ENCODE data around the gene GATD1. TPM values are rescaled to one million over a fixed set of nuclear protein-coding genes. Genes with fewer than 3 reads are reported as not detected.
A peak's percentile ranks its signal among the peaks of the same experiment; 100 is the strongest.

The GATD1 gene
- total and polyA plus RNA-seq, 5 donors from 2014 or later = 3.6 to 42.1 (median 5.1) TPM

GRCh38 chr11:791658-792534 lies 14.6 kb upstream of the GATD1 start:
- H3K27me3 Mint-ChIP-seq = no peaks in the 10 kb centered on the region
- no peak overlapping the region for H3K27ac ChIP-seq (ENCODE audit: insufficient read depth, low read length, poor library complexity, severe bottlenecking)
- DNase-seq (no peak), ATAC-seq (ENCODE audit: low read depth in 2 of 2) (no peak)
- H3K27ac Mint-ChIP-seq = no peak overlapping the region
- H3K36me3 Mint-ChIP-seq = no peaks in the 10 kb centered on the region
- peaks cover 0 to 25% (median 0%) of the 10 kb centered on the region in 4 donors for H3K4me1 Mint-ChIP-seq
- H3K4me1 ChIP-seq (ENCODE audit: control insufficient read depth, insufficient read depth, low read length, poor library complexity, severe bottlenecking) = peaks cover 38% of the 10 kb centered on the region
- H3K9me3 ChIP-seq (ENCODE audit: control insufficient read depth in 2 of 2, low read length in 2 of 2) = no peaks in the 10 kb centered on the region
- no peak overlapping the region for H3K4me3 Mint-ChIP-seq
- no peaks in the 10 kb centered on the region for H3K9me3 Mint-ChIP-seq
- H3K27me3 ChIP-seq (ENCODE audit: control insufficient read depth, insufficient read depth, low read length) = no peaks in the 10 kb centered on the region
- H3K4me3 ChIP-seq (ENCODE audit: low read depth, low read length) = no peak overlapping the region
- H3K36me3 ChIP-seq (ENCODE audit: control insufficient read depth, insufficient read depth, low read length) = peaks cover 8% of the 10 kb centered on the region

GRCh38 chr11:790721-791564 lies 13.7 kb upstream of the GATD1 start:
- no peaks in the 10 kb centered on the region for H3K9me3 ChIP-seq (ENCODE audit: control insufficient read depth in 2 of 2, low read length in 2 of 2)
- H3K4me1 ChIP-seq (ENCODE audit: control insufficient read depth, insufficient read depth, low read length, poor library complexity, severe bottlenecking) = peaks cover 30% of the 10 kb centered on the region
- no peak overlapping the region for H3K4me3 Mint-ChIP-seq
- peaks cover 8% of the 10 kb centered on the region for H3K36me3 ChIP-seq (ENCODE audit: control insufficient read depth, insufficient read depth, low read length)
- DNase-seq (no peak), ATAC-seq (ENCODE audit: low read depth in 2 of 2) (no peak)
- H3K4me1 Mint-ChIP-seq = peaks cover 0 to 19% (median 2%) of the 10 kb centered on the region in 4 donors
- no peaks in the 10 kb centered on the region for H3K36me3 Mint-ChIP-seq
- no peaks in the 10 kb centered on the region for H3K27me3 Mint-ChIP-seq
- H3K27ac ChIP-seq (ENCODE audit: insufficient read depth, low read length, poor library complexity, severe bottlenecking) = no peak overlapping the region
- H3K9me3 Mint-ChIP-seq = no peaks in the 10 kb centered on the region
- H3K27me3 ChIP-seq (ENCODE audit: control insufficient read depth, insufficient read depth, low read length) = no peaks in the 10 kb centered on the region
- no peak overlapping the region for H3K4me3 ChIP-seq (ENCODE audit: low read depth, low read length)
- no peak overlapping the region for H3K27ac Mint-ChIP-seq

GRCh38 chr11:789943-790342 lies 12.7 kb upstream of the GATD1 start, which contains the start of gene CEND1:
TSS of gene CEND1 (minus strand) at chr11:790090. CDS start at chr11:788576, 1,514 bp downstream.
- Histone ChIP-seq H3K4me3 (ENCODE audit: low read depth, low read length) (no peak within 1 kb of the TSS), H3K4me1 (ENCODE audit: control insufficient read depth, insufficient read depth, low read length, poor library complexity, severe bottlenecking) (peaks cover 21% of the 10 kb centered on the region), H3K9me3 (ENCODE audit: control insufficient read depth in 2 of 2, low read length in 2 of 2) (no peaks in the 10 kb centered on the region), H3K36me3 (ENCODE audit: control insufficient read depth, insufficient read depth, low read length) (peaks cover 8% of the 10 kb centered on the region), H3K27me3 (ENCODE audit: control insufficient read depth, insufficient read depth, low read length) (no peaks in the 10 kb centered on the region), H3K27ac (ENCODE audit: insufficient read depth, low read length, poor library complexity, severe bottlenecking) (no peak within 1 kb of the TSS)
- H3K4me3 Mint-ChIP-seq = peak within 1 kb of the TSS in 1 of 4 donors; percentile 68
- DNase-seq (peak in 1 of 3 donors; percentile 51), ATAC-seq (ENCODE audit: low read depth in 2 of 2) (no peak)
- H3K36me3 Mint-ChIP-seq = no peaks in the 10 kb centered on the region
- peaks cover 0 to 22% (median 3%) of the 10 kb centered on the region in 4 donors for H3K4me1 Mint-ChIP-seq
- no peak within 1 kb of the TSS for H3K27ac Mint-ChIP-seq
- H3K9me3 Mint-ChIP-seq = no peaks in the 10 kb centered on the region
- no peaks in the 10 kb centered on the region for H3K27me3 Mint-ChIP-seq

- ATAC-seq (ENCODE audit: low read depth in 2 of 2) (no peak), DNase-seq (no peak)
- Histone ChIP-seq H3K36me3 (ENCODE audit: control insufficient read depth, insufficient read depth, low read length) (peaks cover 6% of the 10 kb centered on the region), H3K9me3 (ENCODE audit: control insufficient read depth in 2 of 2, low read length in 2 of 2) (no peaks in the 10 kb centered on the region), H3K27me3 (ENCODE audit: control insufficient read depth, insufficient read depth, low read length) (no peaks in the 10 kb centered on the region), H3K27ac (ENCODE audit: insufficient read depth, low read length, poor library complexity, severe bottlenecking) (no peak overlapping the region), H3K4me3 (ENCODE audit: low read depth, low read length) (no peak overlapping the region), H3K4me1 (ENCODE audit: control insufficient read depth, insufficient read depth, low read length, poor library complexity, severe bottlenecking) (peaks cover 17% of the 10 kb centered on the region)
- Mint-ChIP-seq H3K4me3 (peak overlapping the region in 1 of 4 donors; percentile 61), H3K27me3 (no peaks in the 10 kb centered on the region), H3K36me3 (no peaks in the 10 kb centered on the region), H3K4me1 (peaks cover 0 to 22% (median 4%) of the 10 kb centered on the region in 4 donors), H3K27ac (no peak overlapping the region), H3K9me3 (no peaks in the 10 kb centered on the region)
These were observed 12.0 kb upstream of the GATD1 start for GRCh38 chr11:788953-789940.

GRCh38 chr11:788009-788640 lies 10.8 kb upstream of the GATD1 start:
- H3K27ac Mint-ChIP-seq = no peak overlapping the region
- peaks cover 0 to 22% (median 4%) of the 10 kb centered on the region in 4 donors for H3K4me1 Mint-ChIP-seq
- Histone ChIP-seq H3K36me3 (ENCODE audit: control insufficient read depth, insufficient read depth, low read length) (no peaks in the 10 kb centered on the region), H3K27ac (ENCODE audit: insufficient read depth, low read length, poor library complexity, severe bottlenecking) (no peak overlapping the region), H3K27me3 (ENCODE audit: control insufficient read depth, insufficient read depth, low read length) (no peaks in the 10 kb centered on the region), H3K9me3 (ENCODE audit: control insufficient read depth in 2 of 2, low read length in 2 of 2) (no peaks in the 10 kb centered on the region), H3K4me3 (ENCODE audit: low read depth, low read length) (no peak overlapping the region), H3K4me1 (ENCODE audit: control insufficient read depth, insufficient read depth, low read length, poor library complexity, severe bottlenecking) (peaks cover 17% of the 10 kb centered on the region)
- H3K4me3 Mint-ChIP-seq = peak overlapping the region in 1 of 4 donors; percentile 92
- no peaks in the 10 kb centered on the region for H3K9me3 Mint-ChIP-seq
- no peaks in the 10 kb centered on the region for H3K36me3 Mint-ChIP-seq
- DNase-seq (no peak), ATAC-seq (ENCODE audit: low read depth in 2 of 2) (no peak)
- H3K27me3 Mint-ChIP-seq = no peaks in the 10 kb centered on the region

- Histone ChIP-seq H3K27me3 (ENCODE audit: control insufficient read depth, insufficient read depth, low read length) (no peaks in the 10 kb centered on the region), H3K27ac (ENCODE audit: insufficient read depth, low read length, poor library complexity, severe bottlenecking) (no peak overlapping the region), H3K4me1 (ENCODE audit: control insufficient read depth, insufficient read depth, low read length, poor library complexity, severe bottlenecking) (peaks cover 17% of the 10 kb centered on the region), H3K4me3 (ENCODE audit: low read depth, low read length) (no peak overlapping the region), H3K9me3 (ENCODE audit: control insufficient read depth in 2 of 2, low read length in 2 of 2) (no peaks in the 10 kb centered on the region), H3K36me3 (ENCODE audit: control insufficient read depth, insufficient read depth, low read length) (no peaks in the 10 kb centered on the region)
- Mint-ChIP-seq H3K4me3 (no peak overlapping the region), H3K36me3 (no peaks in the 10 kb centered on the region), H3K9me3 (no peaks in the 10 kb centered on the region), H3K27me3 (no peaks in the 10 kb centered on the region), H3K4me1 (peaks cover 0 to 22% (median 4%) of the 10 kb centered on the region in 4 donors), H3K27ac (no peak overlapping the region)
- ATAC-seq (ENCODE audit: low read depth in 2 of 2) (no peak), DNase-seq (no peak)
These were observed 9.9 kb upstream of the GATD1 start for GRCh38 chr11:787084-787675.
